Cardiac fibroblast (primary cell): Measurements from ENCODE around the gene TOR1B.

Source experiments
- DNase-seq, 2 donors: peaks; one replicate each; pipeline versions ENCODE4 v3.0.0 to v3.0.0-alpha.2; 2010; ENCODE audit warnings: low read depth in 2 of 2
- H3K4me3 ChIP-seq, 2 donors: replicated peaks in 1 of 2; 1 replicate in 1 of 2; 2 replicates in 1 of 2; pipeline ENCODE4 v1.5.1; 2011; ENCODE audit warnings: low read depth in 2 of 2, low read length in 2 of 2, mild to moderate bottlenecking in 2 of 2, moderate library complexity in 1 of 2
- TF ChIP-seq, protein P1 (sequence below): IDR thresholded peaks from one replicate; pipeline ENCODE4 v1.5.1; 2011; ENCODE audit warnings: low read depth, mild to moderate bottlenecking, low read length, inconsistent platforms

Gene TOR1B

DNA sequence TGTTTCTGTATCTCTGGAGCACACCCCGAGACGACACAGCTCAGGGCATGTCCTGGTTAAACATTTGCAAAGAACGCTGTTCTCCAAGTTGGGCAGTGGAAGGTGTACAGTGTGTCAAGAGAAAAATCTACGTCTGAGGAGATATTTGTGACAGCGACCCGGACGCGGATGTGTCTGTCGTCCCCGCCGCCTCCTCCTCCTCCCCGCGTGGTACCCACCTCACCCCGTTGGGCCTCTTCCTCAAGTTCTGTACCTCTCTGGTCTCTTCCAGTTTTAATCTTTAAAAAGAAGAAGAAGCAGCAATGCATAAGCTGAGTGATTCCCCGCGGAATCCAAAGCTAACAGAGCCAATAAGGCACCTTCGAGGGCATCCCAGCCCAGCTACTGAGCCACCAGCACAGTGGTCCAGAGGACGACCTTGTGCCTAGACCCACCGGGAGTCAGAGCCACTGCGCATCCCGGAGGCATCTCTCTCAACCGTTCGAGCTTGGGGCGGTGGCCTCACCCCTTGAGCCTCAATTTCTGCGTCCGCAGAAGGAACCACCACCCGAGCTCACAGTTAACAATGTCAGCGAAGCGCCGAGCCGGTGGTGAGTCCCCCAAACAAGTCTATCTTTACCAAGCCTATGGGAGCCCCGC, 31.6 kb downstream of the TOR1B start:
- TF ChIP-seq, protein P1, sequence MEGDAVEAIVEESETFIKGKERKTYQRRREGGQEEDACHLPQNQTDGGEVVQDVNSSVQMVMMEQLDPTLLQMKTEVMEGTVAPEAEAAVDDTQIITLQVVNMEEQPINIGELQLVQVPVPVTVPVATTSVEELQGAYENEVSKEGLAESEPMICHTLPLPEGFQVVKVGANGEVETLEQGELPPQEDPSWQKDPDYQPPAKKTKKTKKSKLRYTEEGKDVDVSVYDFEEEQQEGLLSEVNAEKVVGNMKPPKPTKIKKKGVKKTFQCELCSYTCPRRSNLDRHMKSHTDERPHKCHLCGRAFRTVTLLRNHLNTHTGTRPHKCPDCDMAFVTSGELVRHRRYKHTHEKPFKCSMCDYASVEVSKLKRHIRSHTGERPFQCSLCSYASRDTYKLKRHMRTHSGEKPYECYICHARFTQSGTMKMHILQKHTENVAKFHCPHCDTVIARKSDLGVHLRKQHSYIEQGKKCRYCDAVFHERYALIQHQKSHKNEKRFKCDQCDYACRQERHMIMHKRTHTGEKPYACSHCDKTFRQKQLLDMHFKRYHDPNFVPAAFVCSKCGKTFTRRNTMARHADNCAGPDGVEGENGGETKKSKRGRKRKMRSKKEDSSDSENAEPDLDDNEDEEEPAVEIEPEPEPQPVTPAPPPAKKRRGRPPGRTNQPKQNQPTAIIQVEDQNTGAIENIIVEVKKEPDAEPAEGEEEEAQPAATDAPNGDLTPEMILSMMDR: no peak
- DNase-seq: no peak

DNA sequence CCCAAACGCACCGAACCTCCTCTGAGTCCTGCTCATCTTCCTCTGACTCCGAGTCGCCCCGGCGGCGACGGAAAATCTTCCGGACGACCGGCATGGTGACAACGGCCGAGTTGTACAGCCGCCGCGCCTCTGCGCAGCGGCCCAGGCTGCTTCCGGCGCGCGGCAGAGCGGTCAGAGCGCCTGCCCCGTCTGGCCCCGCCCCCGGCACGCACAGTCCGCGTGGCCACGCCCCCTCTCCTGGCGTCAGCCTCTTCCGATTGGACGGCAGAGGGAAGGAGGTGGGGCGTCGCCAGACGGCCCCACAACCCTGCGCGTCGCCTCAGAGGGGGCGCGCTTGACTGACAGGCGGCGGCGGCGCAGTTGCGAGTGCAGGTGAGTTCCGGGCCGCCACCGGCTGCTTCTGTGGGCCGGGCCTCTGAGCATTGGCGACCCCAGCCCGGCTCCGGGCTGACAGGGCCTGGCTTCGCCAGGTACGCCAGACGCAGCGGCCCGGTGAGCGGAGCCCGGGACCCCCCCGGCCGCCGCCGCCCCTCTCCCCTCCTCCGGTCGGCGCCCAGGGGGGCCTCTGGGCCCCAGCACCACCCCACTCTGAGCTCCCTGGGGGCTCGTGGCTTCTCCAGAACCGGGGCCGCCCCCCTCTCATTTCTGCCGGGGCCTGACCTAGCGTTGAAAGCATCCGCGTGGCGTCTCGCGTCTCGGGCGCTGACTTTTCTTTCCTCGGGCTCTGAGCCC, 32.3 kb downstream of the TOR1B start, which contains the start of the genes C9orf78 and USP20:
Gene C9orf78, minus strand, starts transcription at position 148 of the 732 bp plus-strand sequence. Its CDS starts 54 bp downstream, at position 94.
Gene USP20, plus strand, starts transcription at position 331 of the 732 bp plus-strand sequence. CDS start 17,098 bp downstream, outside the sequence.
- H3K4me3 ChIP-seq: peak within 1 kb of the TSS; percentile 84 to 97
- TF ChIP-seq, protein P1: no peak
- DNase-seq: peak; percentile 93 to 96

More for the DNA sequence above, 31.6 kb downstream of the TOR1B start:
- H3K4me3 ChIP-seq: peak overlapping the region; percentile 77 to 97

DNA sequence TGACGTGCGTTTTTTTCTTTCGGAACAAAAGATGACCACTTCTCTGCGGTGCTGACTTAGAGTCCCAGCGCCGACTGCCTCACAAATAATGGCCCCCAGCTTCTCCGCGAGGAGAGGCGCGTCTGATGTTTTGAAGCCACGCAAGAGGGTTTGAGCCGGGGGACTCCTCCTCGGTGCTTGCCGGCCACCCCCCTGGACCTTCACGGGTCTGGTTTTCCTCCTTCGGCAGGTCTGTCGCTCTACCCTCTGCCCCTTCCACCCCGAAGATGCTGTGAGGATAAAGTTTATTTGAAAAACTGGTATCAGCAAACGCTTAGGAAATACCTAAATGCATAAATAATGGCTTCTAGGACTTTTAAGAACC, 32.9 kb downstream of the TOR1B start:
- H3K4me3 ChIP-seq: peak overlapping the region; percentile 84 to 97
- no peak for DNase-seq
- TF ChIP-seq, protein P1: no peak

GRCh38 chr9:129836311-129837007, 33.5 kb downstream of the TOR1B start:
- H3K4me3 ChIP-seq: peak overlapping the region; percentile 84 to 97
- TF ChIP-seq, protein P1: no peak
- DNase-seq: no peak

DNA sequence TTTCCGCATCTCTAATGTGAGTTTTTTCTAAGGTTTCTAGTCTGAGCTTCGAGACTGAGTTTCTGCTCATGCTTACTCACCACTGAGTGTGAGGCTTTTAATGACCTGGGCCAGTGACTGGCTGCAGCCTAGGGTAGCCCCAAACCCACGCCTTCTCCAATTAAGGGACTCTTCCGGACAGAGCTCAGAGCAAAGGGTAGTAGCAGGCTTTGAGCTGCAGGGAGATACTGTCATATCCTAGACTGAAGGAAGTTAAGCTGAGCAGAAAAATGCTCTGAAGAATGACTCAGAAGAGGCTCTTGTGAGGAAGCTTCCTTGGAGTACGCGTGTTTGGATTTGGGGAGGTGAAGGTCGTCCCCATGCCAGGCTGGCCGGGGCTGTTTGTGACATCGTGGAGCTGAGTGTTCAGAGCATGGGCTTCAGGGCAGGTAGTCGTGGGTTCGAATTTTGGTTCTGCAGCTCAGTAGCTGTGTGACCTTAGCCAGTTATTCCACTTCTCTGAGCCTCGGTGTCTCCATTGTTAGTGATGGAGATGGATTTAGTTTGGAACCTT, 35.8 kb downstream of the TOR1B start:
- DNase-seq: peak; percentile 54 to 84
- TF ChIP-seq, protein P1: no peak
- no peak overlapping the region for H3K4me3 ChIP-seq

- peak in 1 of 2 donors; percentile 13 for DNase-seq
- TF ChIP-seq, protein P1: no peak
- no peak overlapping the region for H3K4me3 ChIP-seq
Measured at GRCh38 chr9:129839324-129840023, 36.5 kb downstream of the TOR1B start.
